Sigmoid colon (tissue), 4 donors: ENCODE results near the gene MSH4.
"Not testable (repeated sequence)": the region's sequence is repeated elsewhere in the genome, so short reads cannot be mapped to it uniquely, and the experiment has no call there.

Source experiments
- CTCF ChIP-seq, 4 experiments: fragments of 450-650 bp in 3 of 4; fragments of 200-600 bp in 1 of 4; IDR thresholded peaks; one replicate each; pipeline ENCODE4 v1.5.1; 2016 to 2019; ENCODE audit warnings: antibody characterized with exemption in 4 of 4, mild to moderate bottlenecking in 3 of 4, moderate library complexity in 2 of 4
- EP300 ChIP-seq, 4 donors: sonication (generic); formaldehyde crosslinking; IDR thresholded peaks; one replicate each; pipeline ENCODE4 v1.6.1; 2017; ENCODE audit warnings: antibody characterized with exemption in 4 of 4
- POLR2A ChIP-seq, 2 donors: fragments of 450-650 bp; IDR thresholded peaks; one replicate each; pipeline ENCODE4 v1.6.1; 2016; ENCODE audit warnings: antibody characterized with exemption in 2 of 2, mild to moderate bottlenecking in 2 of 2, moderate library complexity in 2 of 2
- POLR2AphosphoS5 ChIP-seq, 4 donors: sonication (generic); formaldehyde crosslinking; IDR thresholded peaks; one replicate each; pipeline ENCODE4 v1.6.1; 2017; ENCODE audit warnings: antibody characterized with exemption in 4 of 4

- TF ChIP-seq CTCF, POLR2A, EP300, POLR2AphosphoS5 (IDR thresholded peaks at IDR 0.05): not testable (repeated sequence)
These were observed 16.5 kb upstream of the MSH4 start for GRCh38 chr1:75780183-75780582.
